ENCODE results near the gene SDK2. TPM values are rescaled to one million over a fixed set of nuclear protein-coding genes. Genes with fewer than 3 reads are reported as not detected.

The SDK2 gene
- total RNA-seq, 1 donor from 2014 or later, result 12.3 TPM

- H3K9me3 Mint-ChIP-seq (ENCODE audit: unreplicated experiment), result peaks cover 12% of the 10 kb centered on the region
- H3K36me3 Mint-ChIP-seq (ENCODE audit: unreplicated experiment), result peaks cover 6% of the 10 kb centered on the region
- TF ChIP-seq, protein P1, sequence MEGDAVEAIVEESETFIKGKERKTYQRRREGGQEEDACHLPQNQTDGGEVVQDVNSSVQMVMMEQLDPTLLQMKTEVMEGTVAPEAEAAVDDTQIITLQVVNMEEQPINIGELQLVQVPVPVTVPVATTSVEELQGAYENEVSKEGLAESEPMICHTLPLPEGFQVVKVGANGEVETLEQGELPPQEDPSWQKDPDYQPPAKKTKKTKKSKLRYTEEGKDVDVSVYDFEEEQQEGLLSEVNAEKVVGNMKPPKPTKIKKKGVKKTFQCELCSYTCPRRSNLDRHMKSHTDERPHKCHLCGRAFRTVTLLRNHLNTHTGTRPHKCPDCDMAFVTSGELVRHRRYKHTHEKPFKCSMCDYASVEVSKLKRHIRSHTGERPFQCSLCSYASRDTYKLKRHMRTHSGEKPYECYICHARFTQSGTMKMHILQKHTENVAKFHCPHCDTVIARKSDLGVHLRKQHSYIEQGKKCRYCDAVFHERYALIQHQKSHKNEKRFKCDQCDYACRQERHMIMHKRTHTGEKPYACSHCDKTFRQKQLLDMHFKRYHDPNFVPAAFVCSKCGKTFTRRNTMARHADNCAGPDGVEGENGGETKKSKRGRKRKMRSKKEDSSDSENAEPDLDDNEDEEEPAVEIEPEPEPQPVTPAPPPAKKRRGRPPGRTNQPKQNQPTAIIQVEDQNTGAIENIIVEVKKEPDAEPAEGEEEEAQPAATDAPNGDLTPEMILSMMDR (IDR thresholded peaks at IDR 0.05; ENCODE audit: partially characterized antibody, unreplicated experiment), result no peak
- no peak overlapping the region for H3K4me3 Mint-ChIP-seq (ENCODE audit: unreplicated experiment)
- H3K4me1 Mint-ChIP-seq (ENCODE audit: low read depth, unreplicated experiment), result peaks cover 17% of the 10 kb centered on the region
- no peak overlapping the region for H3K27ac Mint-ChIP-seq (ENCODE audit: unreplicated experiment)
- H3K27me3 Mint-ChIP-seq (ENCODE audit: unreplicated experiment), result peaks cover 9% of the 10 kb centered on the region
- no peak for DNase-seq
Measured at GRCh38 chr17:73609758-73610157, 34.5 kb downstream of the SDK2 start.

- DNase-seq, result no peak
- H3K9me3 Mint-ChIP-seq (ENCODE audit: unreplicated experiment), result peaks cover 12% of the 10 kb centered on the region
- no peak overlapping the region for H3K27ac Mint-ChIP-seq (ENCODE audit: unreplicated experiment)
- no peak overlapping the region for H3K4me3 Mint-ChIP-seq (ENCODE audit: unreplicated experiment)
- H3K36me3 Mint-ChIP-seq (ENCODE audit: unreplicated experiment), result peaks cover 6% of the 10 kb centered on the region
- H3K4me1 Mint-ChIP-seq (ENCODE audit: low read depth, unreplicated experiment), result peaks cover 14% of the 10 kb centered on the region
- TF ChIP-seq, protein P1 (IDR thresholded peaks at IDR 0.05; ENCODE audit: partially characterized antibody, unreplicated experiment), result no peak
- peaks cover 9% of the 10 kb centered on the region for H3K27me3 Mint-ChIP-seq (ENCODE audit: unreplicated experiment)
Measured at GRCh38 chr17:73609060-73609459, 35.2 kb downstream of the SDK2 start.

DNA sequence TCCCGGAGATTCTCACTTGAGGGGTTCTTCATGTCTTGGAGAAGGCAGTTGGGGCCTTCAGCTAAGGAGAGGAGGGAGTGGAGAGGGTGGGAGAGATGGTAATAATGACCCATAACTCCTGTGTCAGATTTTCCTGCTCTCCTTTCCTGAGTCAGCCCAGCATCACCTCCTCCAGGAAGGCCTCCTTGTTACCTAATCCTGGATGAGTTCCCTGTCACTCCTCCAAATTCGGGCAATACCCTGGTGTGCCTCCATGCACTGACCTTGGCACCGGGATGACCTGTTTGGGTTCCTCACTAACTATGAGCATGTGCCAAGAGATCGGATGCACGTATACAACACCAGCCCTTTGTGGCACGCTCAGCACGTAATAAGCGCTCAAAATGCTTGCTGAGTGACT is 38.8 kb downstream of the SDK2 start:
- no peak overlapping the region for H3K27ac Mint-ChIP-seq (ENCODE audit: unreplicated experiment)
- TF ChIP-seq, protein P1 (IDR thresholded peaks at IDR 0.05; ENCODE audit: partially characterized antibody, unreplicated experiment), result no peak
- peaks cover 10% of the 10 kb centered on the region for H3K27me3 Mint-ChIP-seq (ENCODE audit: unreplicated experiment)
- peaks cover 13% of the 10 kb centered on the region for H3K9me3 Mint-ChIP-seq (ENCODE audit: unreplicated experiment)
- DNase-seq, result no peak
- peaks cover 13% of the 10 kb centered on the region for H3K4me1 Mint-ChIP-seq (ENCODE audit: low read depth, unreplicated experiment)
- H3K36me3 Mint-ChIP-seq (ENCODE audit: unreplicated experiment), result peaks cover 6% of the 10 kb centered on the region
- H3K4me3 Mint-ChIP-seq (ENCODE audit: unreplicated experiment), result no peak overlapping the region

- H3K9me3 Mint-ChIP-seq (ENCODE audit: unreplicated experiment), result peaks cover 13% of the 10 kb centered on the region
Measured at GRCh38 chr17:73604476-73604875, 39.8 kb downstream of the SDK2 start.

GRCh38 chr17:73603971-73604370 is 40.3 kb downstream of the SDK2 start:
- no peak for DNase-seq
- Mint-ChIP-seq H3K4me1 (ENCODE audit: low read depth, unreplicated experiment) (peaks cover 8% of the 10 kb centered on the region), H3K36me3 (ENCODE audit: unreplicated experiment) (peaks cover 6% of the 10 kb centered on the region), H3K4me3 (ENCODE audit: unreplicated experiment) (no peak overlapping the region), H3K27me3 (ENCODE audit: unreplicated experiment) (peaks cover 11% of the 10 kb centered on the region), H3K9me3 (ENCODE audit: unreplicated experiment) (peaks cover 12% of the 10 kb centered on the region), H3K27ac (ENCODE audit: unreplicated experiment) (no peak overlapping the region)
- TF ChIP-seq, protein P1 (IDR thresholded peaks at IDR 0.05; ENCODE audit: partially characterized antibody, unreplicated experiment), result no peak

More at GRCh38 chr17:73604476-73604875, 39.8 kb downstream of the SDK2 start:
- H3K27me3 Mint-ChIP-seq (ENCODE audit: unreplicated experiment), result peaks cover 10% of the 10 kb centered on the region
- H3K36me3 Mint-ChIP-seq (ENCODE audit: unreplicated experiment), result peaks cover 6% of the 10 kb centered on the region
- H3K4me3 Mint-ChIP-seq (ENCODE audit: unreplicated experiment), result no peak overlapping the region
- H3K27ac Mint-ChIP-seq (ENCODE audit: unreplicated experiment), result no peak overlapping the region
- TF ChIP-seq, protein P1 (IDR thresholded peaks at IDR 0.05; ENCODE audit: partially characterized antibody, unreplicated experiment), result no peak
- peaks cover 10% of the 10 kb centered on the region for H3K4me1 Mint-ChIP-seq (ENCODE audit: low read depth, unreplicated experiment)
- no peak for DNase-seq

Data from glutamatergic neuron (in vitro differentiated cells).